GM12878 (cell line): Measurements from ENCODE around the gene MCOLN1. TPM values are rescaled to one million over a fixed set of nuclear protein-coding genes. Genes with fewer than 3 reads are reported as not detected.

ENCODE experiments used
- ATAC-seq: fragments of 200-7000 bp; cut with Tn5 transposase; 3 replicates; pipeline ENCODE4 v1.9.1; 2020; ENCODE audit warnings: mild to moderate bottlenecking, moderate library complexity
- BruUV-seq: library from RNA; stranded (reverse); fragments of 400-500 nt; replicated peaks from 2 replicates; lab custom pipeline; 2021; lab: Mats Ljungman, UMichigan
- CTCF ChIA-PET: fragments of 300-600 bp; sonication (Branson Sonifier 250); formaldehyde crosslinking; extraction: SDS; loops from one replicate; lab custom pipeline; 2021; ENCODE audit warnings: inconsistent platforms; lab: Yijun Ruan, JAX
- POLR2A ChIA-PET: fragments of 350-600 bp; formaldehyde crosslinking; extraction: SDS; loops from one replicate; lab custom pipeline; 2021; ENCODE audit warnings: inconsistent platforms; lab: Charles Lee
- RAD21 ChIA-PET: fragments of 300-600 bp; sonication (Branson Sonifier 250); formaldehyde crosslinking; loops from one replicate; lab custom pipeline; 2023; ENCODE audit warnings: antibody characterized with exemption; ENCODE audit not compliant: unreplicated experiment; lab: Charles Lee
- SMC1A ChIA-PET: fragments of 300-600 bp; sonication (Branson Sonifier 250); formaldehyde crosslinking; loops from one replicate; lab custom pipeline; 2023; ENCODE audit not compliant: unreplicated experiment, uncharacterized antibody; lab: Charles Lee
- DNase-seq: peaks from one replicate; pipeline ENCODE4 v3.0.0-alpha.2; 2011; ENCODE audit warnings: low read depth, low spot score
- FAIRE-seq: peaks from 3 replicates; lab custom pipeline; 2011; peaks lifted over from hg19 to GRCh38; lab: Jason Lieb, UNC
- H2AFZ ChIP-seq: 2 replicates; pipeline ENCODE4 v1.6.0; 2011; ENCODE audit warnings: low read depth, low read length, control low read depth; ENCODE audit not compliant: control insufficient read depth
- H3K27ac ChIP-seq: 2 replicates; pipeline ENCODE4 v1.5.1; 2011; ENCODE audit warnings: control low read depth; ENCODE audit not compliant: control insufficient read depth, insufficient read depth
- H3K27me3 ChIP-seq, 2 experiments: replicated peaks in 1 of 2; 2 replicates each; pipeline versions ENCODE4 v1.6.0 to v1.6.1; 2011; ENCODE audit warnings: low read length in 1 of 2; ENCODE audit not compliant: control insufficient read depth in 2 of 2, insufficient read depth in 2 of 2
- H3K36me3 ChIP-seq, 2 experiments: 2 replicates each; pipeline ENCODE4 v1.5.1; 2011; ENCODE audit warnings: low read length in 1 of 2; ENCODE audit not compliant: control insufficient read depth in 2 of 2, insufficient read depth in 2 of 2
- H3K4me1 ChIP-seq: 2 replicates; pipeline ENCODE4 v1.6.1; 2011; ENCODE audit warnings: mild to moderate bottlenecking, low read length, moderate library complexity, mixed read lengths; ENCODE audit not compliant: control insufficient read depth, insufficient read depth
- H3K4me2 ChIP-seq: 2 replicates; pipeline ENCODE4 v1.6.0; 2011; ENCODE audit warnings: control low read depth; ENCODE audit not compliant: control insufficient read depth, insufficient read depth
- H3K4me3 ChIP-seq: fragments of 200-600 bp; sonication (generic); 2 replicates; pipeline ENCODE4 v1.5.1; 2016
- H3K79me2 ChIP-seq: 2 replicates; pipeline ENCODE4 v1.6.0; 2011; ENCODE audit warnings: low read length; ENCODE audit not compliant: control insufficient read depth, insufficient read depth
- H3K9ac ChIP-seq: 2 replicates; pipeline ENCODE4 v1.8.0; 2011; ENCODE audit warnings: low read length, control low read depth, mixed read lengths; ENCODE audit not compliant: control insufficient read depth, insufficient read depth
- H3K9me3 ChIP-seq: replicated peaks from 3 replicates; pipeline ENCODE4 v1.5.1; 2011; ENCODE audit warnings: mild to moderate bottlenecking, low read length; ENCODE audit not compliant: control insufficient read depth, insufficient read depth
- H4K20me1 ChIP-seq: 2 replicates; pipeline ENCODE4 v1.6.0; 2011; ENCODE audit not compliant: control insufficient read depth, insufficient read depth
- BCL11A ChIP-seq: IDR thresholded peaks from 2 replicates; pipeline ENCODE4 v1.6.1; 2011; ENCODE audit warnings: low read depth, low read length
- EED ChIP-seq: sonication (generic); IDR thresholded peaks from 2 replicates; pipeline ENCODE4 v1.6.1; 2016; ENCODE audit warnings: antibody characterized with exemption, low read depth
- HCFC1 ChIP-seq: fragments of 150-350 bp; IDR thresholded peaks from 2 replicates; pipeline ENCODE4 v1.6.1; 2014; ENCODE audit warnings: low read length
- HDAC2 ChIP-seq: fragments of 200-600 bp; sonication (generic); IDR thresholded peaks from 2 replicates; pipeline ENCODE4 v1.6.1; 2017
- KDM1A ChIP-seq: fragments of 200-600 bp; sonication (generic); IDR thresholded peaks from 2 replicates; pipeline ENCODE4 v1.6.1; 2016; ENCODE audit warnings: borderline replicate concordance
- LARP7 ChIP-seq: fragments of 450-650 bp; IDR thresholded peaks from 2 replicates; pipeline ENCODE4 v1.6.1; 2017; ENCODE audit warnings: mild to moderate bottlenecking
- NBN ChIP-seq: fragments of 450-650 bp; IDR thresholded peaks from 2 replicates; pipeline ENCODE4 v1.6.1; 2016
- POLR2A ChIP-seq: IDR thresholded peaks from 2 replicates; pipeline ENCODE4 v1.6.1; 2011; ENCODE audit warnings: low read depth, mild to moderate bottlenecking, low read length
- SIX5 ChIP-seq: IDR thresholded peaks from 2 replicates; pipeline ENCODE4 v1.6.1; 2011; ENCODE audit warnings: mild to moderate bottlenecking, low read depth, low read length, moderate library complexity; ENCODE audit not compliant: severe bottlenecking
- SMC3 ChIP-seq: IDR thresholded peaks from 2 replicates; pipeline ENCODE4 v1.6.1; 2011; ENCODE audit warnings: low read length, improper control_type of control experiment, borderline replicate concordance
- ZZZ3 ChIP-seq: IDR thresholded peaks from 2 replicates; pipeline ENCODE4 v1.6.1; 2011; ENCODE audit warnings: low read depth; ENCODE audit not compliant: control insufficient read depth, insufficient read length
- WGBS: methylation state at CpG from one replicate; pipeline ENCODE4 v1.1.6; 2016; ENCODE audit warnings: low lambda C conversion rate; ENCODE audit not compliant: insufficient replicate concordance, insufficient coverage; ENCODE audit errors: missing lambda C conversion rate; 5-methylcytosine and 5-hydroxymethylcytosine counted together
- in situ Hi-C: fragments of 300-500 bp; cut with MboI; formaldehyde crosslinking; loops from 9 replicates; pipeline ENCODE4 v1.14.3; 2018; ENCODE audit warnings: mixed read lengths
- intact Hi-C: fragments of 100-400 bp; cut with micrococcal nuclease; formaldehyde crosslinking; loops from one replicate; pipeline ENCODE4 v1.14.2; 2022; ENCODE audit not compliant: unreplicated experiment
- polyA plus RNA-seq, 11 experiments: library from polyadenylated mRNA; depleted of rRNA in 4 of 11; unstranded in 6 of 11; stranded (reverse) in 5 of 11; fragments of >200 nt; fragmentation: Nextera tagmentation in 4 of 11; fragmentation: Illumina TruSeq in 1 of 11; extraction: Ambion mirVana in 4 of 11; extraction: Trizol in 1 of 11; gene quantifications; 1 replicate in 1 of 11; 2 replicates in 10 of 11; pipeline versions ENCODE4 v1.2.1 to v1.2.3, GENCODE V29; 2011 to 2016; ENCODE audit warnings: inconsistent platforms in 2 of 11, missing spikeins in 2 of 11, low read depth in 1 of 11
- total RNA-seq, 4 experiments: library from RNA; depleted of rRNA in 3 of 4; stranded (reverse); fragments of >200 nt in 3 of 4; fragmentation: Illumina TruSeq in 1 of 4; extraction: Trizol in 1 of 4; gene quantifications; 2 replicates each; pipeline versions ENCODE4 v1.2.1 to v1.2.3, GENCODE V29; 2013 to 2021
- TF ChIP-seq, protein P1 (sequence below): IDR thresholded peaks from 2 replicates; pipeline ENCODE4 v1.6.1; 2011; ENCODE audit warnings: borderline replicate concordance, low read depth, mild to moderate bottlenecking, moderate library complexity, mixed read lengths, low read length; ENCODE audit not compliant: insufficient read depth; ENCODE audit errors: extremely low read length
- TF ChIP-seq, protein P2 (sequence below): fragments of 150-350 bp; IDR thresholded peaks from 2 replicates; pipeline ENCODE4 v1.6.1; 2014; ENCODE audit warnings: mild to moderate bottlenecking, low read depth, low read length
- TF ChIP-seq, protein P3 (sequence below): fragments of 450-650 bp; IDR thresholded peaks from 2 replicates; pipeline ENCODE4 v1.6.1; 2018; ENCODE audit warnings: borderline replicate concordance, mild to moderate bottlenecking; ENCODE audit not compliant: partially characterized antibody
- TF ChIP-seq, protein P4 (sequence below): IDR thresholded peaks from 2 replicates; pipeline ENCODE4 v1.6.1; 2012; ENCODE audit warnings: improper control_type of control experiment, low read depth, low read length; ENCODE audit not compliant: insufficient replicate concordance

MCOLN1 gene
- total and polyA plus RNA-seq, 10 of the 15 experiments (the other 5 are each of a cell fraction or from before 2014, with no cell fraction given), result 0.42 to 15.6 (median 4.9) TPM

DNA sequence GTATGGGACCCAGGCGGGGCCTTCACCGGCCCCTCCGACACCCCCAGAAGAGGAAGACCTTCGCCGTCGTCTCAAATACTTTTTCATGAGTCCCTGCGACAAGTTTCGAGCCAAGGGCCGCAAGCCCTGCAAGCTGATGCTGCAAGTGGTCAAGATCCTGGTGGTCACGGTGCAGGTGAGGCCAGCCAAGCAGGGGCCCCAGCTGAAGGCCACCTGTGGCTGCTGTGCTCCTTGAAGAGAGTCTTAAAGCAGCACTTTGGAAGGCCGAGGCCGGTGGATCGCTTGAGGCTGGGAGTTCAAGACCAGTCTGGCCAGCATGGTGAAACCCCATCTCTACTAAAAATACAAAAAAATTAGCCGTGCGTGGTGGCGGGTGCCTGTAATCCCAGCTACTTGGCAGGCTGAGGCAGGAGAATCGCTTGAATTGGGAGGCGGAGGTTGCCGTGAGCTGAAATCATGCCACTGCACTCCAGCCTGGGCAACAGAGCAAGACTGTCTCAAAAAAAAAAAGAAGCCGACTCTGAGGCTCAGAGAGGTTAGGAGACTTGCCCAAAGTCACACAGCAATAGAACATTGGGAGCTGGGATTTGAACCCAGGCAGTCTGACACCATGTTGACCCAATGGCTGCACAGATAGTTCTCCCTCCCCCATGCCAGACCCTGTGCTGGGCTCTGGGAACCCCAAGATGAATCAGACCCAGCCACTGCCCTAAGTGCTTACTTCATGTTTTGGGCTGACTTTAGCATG is 2.7 kb downstream of the MCOLN1 start:
- ChIA-PET SMC1A (no interaction called here), CTCF (no interaction called here), RAD21 (no interaction called here), POLR2A (no interaction called here)
- H3K27ac ChIP-seq, result no peak overlapping the region
- no peaks in the 10 kb centered on the region for H3K9me3 ChIP-seq
- DNase-seq (no peak), FAIRE-seq (no peak), ATAC-seq (no peak)
- H2AFZ ChIP-seq, result no peak overlapping the region
- no peaks in the 10 kb centered on the region for H4K20me1 ChIP-seq
- H3K9ac ChIP-seq, result no peak overlapping the region
- H3K36me3 ChIP-seq, result no peaks in the 10 kb centered on the region; a peak in 1 of 4 replicates
- BruUV-seq, result no TSS peak
- H3K27me3 ChIP-seq, result no peaks in the 10 kb centered on the region
- in situ Hi-C loops, result no loop called here
- no peak overlapping the region for H3K4me2 ChIP-seq
- H3K79me2 ChIP-seq, result no peaks in the 10 kb centered on the region
- H3K4me1 ChIP-seq, result peaks cover 4% of the 10 kb centered on the region; the same call in 1 of the 2 replicates
- no peak overlapping the region for H3K4me3 ChIP-seq
- WGBS, result 93% methylated on average over 20 of the region's 20 CpGs
- intact Hi-C loops, result no loop called here
- TF ChIP-seq EED (no peak), SIX5 (no peak), HDAC2 (no peak), ZZZ3 (no peak), LARP7 (no peak), HCFC1 (no peak), POLR2A (no peak), NBN (no peak), SMC3 (no peak), BCL11A (no peak), KDM1A (no peak)
- TF ChIP-seq, protein P1, sequence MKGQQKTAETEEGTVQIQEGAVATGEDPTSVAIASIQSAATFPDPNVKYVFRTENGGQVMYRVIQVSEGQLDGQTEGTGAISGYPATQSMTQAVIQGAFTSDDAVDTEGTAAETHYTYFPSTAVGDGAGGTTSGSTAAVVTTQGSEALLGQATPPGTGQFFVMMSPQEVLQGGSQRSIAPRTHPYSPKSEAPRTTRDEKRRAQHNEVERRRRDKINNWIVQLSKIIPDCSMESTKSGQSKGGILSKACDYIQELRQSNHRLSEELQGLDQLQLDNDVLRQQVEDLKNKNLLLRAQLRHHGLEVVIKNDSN, result no peak
- TF ChIP-seq, protein P2, sequence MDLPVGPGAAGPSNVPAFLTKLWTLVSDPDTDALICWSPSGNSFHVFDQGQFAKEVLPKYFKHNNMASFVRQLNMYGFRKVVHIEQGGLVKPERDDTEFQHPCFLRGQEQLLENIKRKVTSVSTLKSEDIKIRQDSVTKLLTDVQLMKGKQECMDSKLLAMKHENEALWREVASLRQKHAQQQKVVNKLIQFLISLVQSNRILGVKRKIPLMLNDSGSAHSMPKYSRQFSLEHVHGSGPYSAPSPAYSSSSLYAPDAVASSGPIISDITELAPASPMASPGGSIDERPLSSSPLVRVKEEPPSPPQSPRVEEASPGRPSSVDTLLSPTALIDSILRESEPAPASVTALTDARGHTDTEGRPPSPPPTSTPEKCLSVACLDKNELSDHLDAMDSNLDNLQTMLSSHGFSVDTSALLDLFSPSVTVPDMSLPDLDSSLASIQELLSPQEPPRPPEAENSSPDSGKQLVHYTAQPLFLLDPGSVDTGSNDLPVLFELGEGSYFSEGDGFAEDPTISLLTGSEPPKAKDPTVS, result no peak
- TF ChIP-seq, protein P3, sequence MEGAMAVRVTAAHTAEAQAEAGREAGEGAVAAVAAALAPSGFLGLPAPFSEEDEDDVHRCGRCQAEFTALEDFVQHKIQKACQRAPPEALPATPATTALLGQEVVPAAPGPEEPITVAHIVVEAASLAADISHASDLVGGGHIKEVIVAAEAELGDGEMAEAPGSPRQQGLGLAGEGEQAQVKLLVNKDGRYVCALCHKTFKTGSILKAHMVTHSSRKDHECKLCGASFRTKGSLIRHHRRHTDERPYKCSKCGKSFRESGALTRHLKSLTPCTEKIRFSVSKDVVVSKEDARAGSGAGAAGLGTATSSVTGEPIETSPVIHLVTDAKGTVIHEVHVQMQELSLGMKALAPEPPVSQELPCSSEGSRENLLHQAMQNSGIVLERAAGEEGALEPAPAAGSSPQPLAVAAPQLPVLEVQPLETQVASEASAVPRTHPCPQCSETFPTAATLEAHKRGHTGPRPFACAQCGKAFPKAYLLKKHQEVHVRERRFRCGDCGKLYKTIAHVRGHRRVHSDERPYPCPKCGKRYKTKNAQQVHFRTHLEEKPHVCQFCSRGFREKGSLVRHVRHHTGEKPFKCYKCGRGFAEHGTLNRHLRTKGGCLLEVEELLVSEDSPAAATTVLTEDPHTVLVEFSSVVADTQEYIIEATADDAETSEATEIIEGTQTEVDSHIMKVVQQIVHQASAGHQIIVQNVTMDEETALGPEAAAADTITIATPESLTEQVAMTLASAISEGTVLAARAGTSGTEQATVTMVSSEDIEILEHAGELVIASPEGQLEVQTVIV, result no peak
- TF ChIP-seq, protein P4, sequence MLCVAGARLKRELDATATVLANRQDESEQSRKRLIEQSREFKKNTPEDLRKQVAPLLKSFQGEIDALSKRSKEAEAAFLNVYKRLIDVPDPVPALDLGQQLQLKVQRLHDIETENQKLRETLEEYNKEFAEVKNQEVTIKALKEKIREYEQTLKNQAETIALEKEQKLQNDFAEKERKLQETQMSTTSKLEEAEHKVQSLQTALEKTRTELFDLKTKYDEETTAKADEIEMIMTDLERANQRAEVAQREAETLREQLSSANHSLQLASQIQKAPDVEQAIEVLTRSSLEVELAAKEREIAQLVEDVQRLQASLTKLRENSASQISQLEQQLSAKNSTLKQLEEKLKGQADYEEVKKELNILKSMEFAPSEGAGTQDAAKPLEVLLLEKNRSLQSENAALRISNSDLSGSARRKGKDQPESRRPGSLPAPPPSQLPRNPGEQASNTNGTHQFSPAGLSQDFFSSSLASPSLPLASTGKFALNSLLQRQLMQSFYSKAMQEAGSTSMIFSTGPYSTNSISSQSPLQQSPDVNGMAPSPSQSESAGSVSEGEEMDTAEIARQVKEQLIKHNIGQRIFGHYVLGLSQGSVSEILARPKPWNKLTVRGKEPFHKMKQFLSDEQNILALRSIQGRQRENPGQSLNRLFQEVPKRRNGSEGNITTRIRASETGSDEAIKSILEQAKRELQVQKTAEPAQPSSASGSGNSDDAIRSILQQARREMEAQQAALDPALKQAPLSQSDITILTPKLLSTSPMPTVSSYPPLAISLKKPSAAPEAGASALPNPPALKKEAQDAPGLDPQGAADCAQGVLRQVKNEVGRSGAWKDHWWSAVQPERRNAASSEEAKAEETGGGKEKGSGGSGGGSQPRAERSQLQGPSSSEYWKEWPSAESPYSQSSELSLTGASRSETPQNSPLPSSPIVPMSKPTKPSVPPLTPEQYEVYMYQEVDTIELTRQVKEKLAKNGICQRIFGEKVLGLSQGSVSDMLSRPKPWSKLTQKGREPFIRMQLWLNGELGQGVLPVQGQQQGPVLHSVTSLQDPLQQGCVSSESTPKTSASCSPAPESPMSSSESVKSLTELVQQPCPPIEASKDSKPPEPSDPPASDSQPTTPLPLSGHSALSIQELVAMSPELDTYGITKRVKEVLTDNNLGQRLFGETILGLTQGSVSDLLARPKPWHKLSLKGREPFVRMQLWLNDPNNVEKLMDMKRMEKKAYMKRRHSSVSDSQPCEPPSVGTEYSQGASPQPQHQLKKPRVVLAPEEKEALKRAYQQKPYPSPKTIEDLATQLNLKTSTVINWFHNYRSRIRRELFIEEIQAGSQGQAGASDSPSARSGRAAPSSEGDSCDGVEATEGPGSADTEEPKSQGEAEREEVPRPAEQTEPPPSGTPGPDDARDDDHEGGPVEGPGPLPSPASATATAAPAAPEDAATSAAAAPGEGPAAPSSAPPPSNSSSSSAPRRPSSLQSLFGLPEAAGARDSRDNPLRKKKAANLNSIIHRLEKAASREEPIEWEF, result no peak
